Raji (cell line): ENCODE results near the gene KNG1.

ENCODE experiments used
- POLR2A ChIP-seq: IDR thresholded peaks from 2 replicates; pipeline ENCODE4 v1.6.1; 2011; ENCODE audit warnings: low read depth, low read length, control low read depth; ENCODE audit not compliant: insufficient read depth

Gene KNG1

GRCh38 chr3:186787642-186788481 lies 70.7 kb downstream of the KNG1 start:
- TF ChIP-seq POLR2A: no peak

GRCh38 chr3:186788482-186789370 lies 71.6 kb downstream of the KNG1 start:
- TF ChIP-seq POLR2A: no peak

GRCh38 chr3:186789554-186790260 lies 72.5 kb downstream of the KNG1 start:
- TF ChIP-seq POLR2A: no peak

- peak; percentile 60 for TF ChIP-seq POLR2A
These were observed 73.3 kb downstream of the KNG1 start for GRCh38 chr3:186790261-186790981.
